WTC11 (cell line): Measurements from ENCODE around the gene EXTL1. TPM values are rescaled to one million over a fixed set of nuclear protein-coding genes. Genes with fewer than 3 reads are reported as not detected.
A peak's percentile ranks its signal among the peaks of the same experiment; 100 is the strongest.

Experiments used
- ATAC-seq: fragments of 200-7000 bp; cut with Tn5 transposase; 2 replicates; pipeline ENCODE4 v1.10.0; 2021; ENCODE audit warnings: mild to moderate bottlenecking, moderate library complexity
- CTCF ChIA-PET: fragments of 300-600 bp; sonication (Branson Sonifier 250); formaldehyde crosslinking; loops from one replicate; lab custom pipeline; 2021; ENCODE audit warnings: antibody characterized with exemption; lab: Charles Lee
- POLR2A ChIA-PET: fragments of 350-600 bp; sonication (Branson Sonifier 250); formaldehyde crosslinking; loops from one replicate; lab custom pipeline; 2021; ENCODE audit warnings: antibody characterized with exemption; lab: Charles Lee
- DNase-seq: peaks from one replicate; pipeline ENCODE4 v3.0.0; 2021; ENCODE audit warnings: low spot score
- H3K27ac Mint-ChIP-seq: 2 replicates; pipeline ENCODE4 v1.8.0; 2021; ENCODE audit warnings: mixed read lengths
- H3K27me3 Mint-ChIP-seq: 2 replicates; pipeline ENCODE4 v1.8.0; 2021; ENCODE audit warnings: low read depth, mild to moderate bottlenecking, moderate library complexity, mixed read lengths
- H3K36me3 Mint-ChIP-seq: 2 replicates; pipeline ENCODE4 v1.8.0; 2021; ENCODE audit warnings: mixed read lengths
- H3K4me1 Mint-ChIP-seq: 2 replicates; pipeline ENCODE4 v1.8.0; 2022; ENCODE audit warnings: mixed read lengths
- H3K4me3 Mint-ChIP-seq: 2 replicates; pipeline ENCODE4 v1.8.0; 2021; ENCODE audit warnings: mild to moderate bottlenecking, moderate library complexity, mixed read lengths
- H3K9me3 Mint-ChIP-seq: 2 replicates; pipeline ENCODE4 v1.8.0; 2021; ENCODE audit warnings: mixed read lengths
- AFF4 ChIP-seq: sonication (generic); formaldehyde crosslinking; IDR thresholded peaks from 2 replicates; pipeline ENCODE4 v1.8.1; 2023; ENCODE audit warnings: mild to moderate bottlenecking, missing genetic modification reagents, borderline replicate concordance
- ATF3 ChIP-seq: sonication (generic); formaldehyde crosslinking; conservative IDR thresholded peaks from 2 replicates; pipeline ENCODE4 v1.8.1; 2022; ENCODE audit warnings: mild to moderate bottlenecking, missing genetic modification reagents
- EMX1 ChIP-seq: fragments of 250-450 bp; sonication (Bioruptor Pico); IDR thresholded peaks from 2 replicates; pipeline ENCODE4 v1.8.0; 2021; ENCODE audit warnings: mild to moderate bottlenecking
- FOXK1 ChIP-seq: sonication (generic); formaldehyde crosslinking; IDR thresholded peaks from 2 replicates; pipeline ENCODE4 v1.8.0; 2022; ENCODE audit warnings: mild to moderate bottlenecking, moderate library complexity, missing genetic modification reagents
- FOXP4 ChIP-seq: sonication (generic); formaldehyde crosslinking; IDR thresholded peaks from 2 replicates; pipeline ENCODE4 v1.8.0; 2022; ENCODE audit warnings: mild to moderate bottlenecking, missing genetic modification reagents
- MAX ChIP-seq: sonication (generic); formaldehyde crosslinking; IDR thresholded peaks from 2 replicates; pipeline ENCODE4 v1.8.0; 2022; ENCODE audit warnings: mild to moderate bottlenecking, missing genetic modification reagents
- MYBL2 ChIP-seq: sonication (generic); formaldehyde crosslinking; IDR thresholded peaks from 2 replicates; pipeline ENCODE4 v1.8.1; 2023; ENCODE audit warnings: mild to moderate bottlenecking, moderate library complexity, missing genetic modification reagents
- NR2C2 ChIP-seq: sonication (generic); formaldehyde crosslinking; IDR thresholded peaks from 2 replicates; pipeline ENCODE4 v1.8.0; 2022; ENCODE audit warnings: mild to moderate bottlenecking, missing genetic modification reagents
- PRDM15 ChIP-seq: sonication (generic); formaldehyde crosslinking; IDR thresholded peaks from 2 replicates; pipeline ENCODE4 v1.8.0; 2022; ENCODE audit warnings: missing genetic modification reagents
- SOX15 ChIP-seq: fragments of 250-450 bp; sonication (Bioruptor Pico); IDR thresholded peaks from 2 replicates; pipeline ENCODE4 v1.9.0; 2021; ENCODE audit warnings: mild to moderate bottlenecking
- ZMAT4 ChIP-seq: fragments of 250-450 bp; sonication (Bioruptor Pico); IDR thresholded peaks from 2 replicates; pipeline ENCODE4 v1.9.0; 2021; ENCODE audit warnings: mild to moderate bottlenecking
- ZNF121 ChIP-seq: sonication (generic); formaldehyde crosslinking; IDR thresholded peaks from 2 replicates; pipeline ENCODE4 v1.8.0; 2023; ENCODE audit warnings: missing genetic modification reagents
- ZNF232 ChIP-seq: sonication (generic); formaldehyde crosslinking; IDR thresholded peaks from 2 replicates; pipeline ENCODE4 v1.8.0; 2022; ENCODE audit warnings: mild to moderate bottlenecking, missing genetic modification reagents
- ZNF423 ChIP-seq: fragments of 250-450 bp; sonication (Bioruptor Pico); IDR thresholded peaks from 2 replicates; pipeline ENCODE4 v2.1.2; 2022; ENCODE audit warnings: mild to moderate bottlenecking, moderate library complexity
- total RNA-seq: library from RNA; stranded (reverse); gene quantifications from 3 replicates; pipeline ENCODE4 v1.2.3, GENCODE V29; 2021
- TF ChIP-seq, protein P1 (sequence below): sonication (generic); formaldehyde crosslinking; IDR thresholded peaks from 2 replicates; pipeline ENCODE4 v1.8.1; 2022; ENCODE audit warnings: mild to moderate bottlenecking, missing genetic modification reagents, moderate library complexity, borderline replicate concordance
- TF ChIP-seq, protein P2 (sequence below): fragments of 250-450 bp; sonication (Bioruptor Pico); IDR thresholded peaks from 2 replicates; pipeline ENCODE4 v1.9.0; 2021; ENCODE audit warnings: moderate library complexity, mild to moderate bottlenecking, inconsistent platforms, borderline replicate concordance
- TF ChIP-seq, protein P3 (sequence below): fragments of 250-450 bp; sonication (Bioruptor Pico); IDR thresholded peaks from 2 replicates; pipeline ENCODE4 v1.8.0; 2021; ENCODE audit warnings: mild to moderate bottlenecking

The EXTL1 gene
- total RNA-seq, 1 experiment from 2014 or later, result 2.1 TPM

- no peak for TF ChIP-seq NR2C2
- TF ChIP-seq MYBL2 (CRISPR knock-in tag), result no peak
- no peak for TF ChIP-seq FOXK1 (CRISPR knock-in tag)
- no peak for TF ChIP-seq PRDM15
- TF ChIP-seq EMX1, result no peak
- TF ChIP-seq, protein P1, sequence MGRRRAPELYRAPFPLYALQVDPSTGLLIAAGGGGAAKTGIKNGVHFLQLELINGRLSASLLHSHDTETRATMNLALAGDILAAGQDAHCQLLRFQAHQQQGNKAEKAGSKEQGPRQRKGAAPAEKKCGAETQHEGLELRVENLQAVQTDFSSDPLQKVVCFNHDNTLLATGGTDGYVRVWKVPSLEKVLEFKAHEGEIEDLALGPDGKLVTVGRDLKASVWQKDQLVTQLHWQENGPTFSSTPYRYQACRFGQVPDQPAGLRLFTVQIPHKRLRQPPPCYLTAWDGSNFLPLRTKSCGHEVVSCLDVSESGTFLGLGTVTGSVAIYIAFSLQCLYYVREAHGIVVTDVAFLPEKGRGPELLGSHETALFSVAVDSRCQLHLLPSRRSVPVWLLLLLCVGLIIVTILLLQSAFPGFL (CRISPR knock-in tag), result no peak
- no peak for TF ChIP-seq SOX15 (CRISPR knock-in tag)
- no peak for TF ChIP-seq ZMAT4 (CRISPR knock-in tag)
- TF ChIP-seq, protein P2, sequence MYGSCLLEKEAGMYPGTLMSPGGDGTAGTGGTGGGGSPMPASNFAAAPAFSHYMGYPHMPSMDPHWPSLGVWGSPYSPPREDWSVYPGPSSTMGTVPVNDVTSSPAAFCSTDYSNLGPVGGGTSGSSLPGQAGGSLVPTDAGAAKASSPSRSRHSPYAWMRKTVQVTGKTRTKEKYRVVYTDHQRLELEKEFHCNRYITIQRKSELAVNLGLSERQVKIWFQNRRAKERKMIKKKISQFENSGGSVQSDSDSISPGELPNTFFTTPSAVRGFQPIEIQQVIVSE (CRISPR knock-in tag), result no peak
- TF ChIP-seq ZNF232 (CRISPR knock-in tag), result no peak
- no peak for TF ChIP-seq ZNF121 (CRISPR knock-in tag)
- TF ChIP-seq, protein P3, sequence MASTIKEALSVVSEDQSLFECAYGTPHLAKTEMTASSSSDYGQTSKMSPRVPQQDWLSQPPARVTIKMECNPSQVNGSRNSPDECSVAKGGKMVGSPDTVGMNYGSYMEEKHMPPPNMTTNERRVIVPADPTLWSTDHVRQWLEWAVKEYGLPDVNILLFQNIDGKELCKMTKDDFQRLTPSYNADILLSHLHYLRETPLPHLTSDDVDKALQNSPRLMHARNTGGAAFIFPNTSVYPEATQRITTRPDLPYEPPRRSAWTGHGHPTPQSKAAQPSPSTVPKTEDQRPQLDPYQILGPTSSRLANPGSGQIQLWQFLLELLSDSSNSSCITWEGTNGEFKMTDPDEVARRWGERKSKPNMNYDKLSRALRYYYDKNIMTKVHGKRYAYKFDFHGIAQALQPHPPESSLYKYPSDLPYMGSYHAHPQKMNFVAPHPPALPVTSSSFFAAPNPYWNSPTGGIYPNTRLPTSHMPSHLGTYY (CRISPR knock-in tag), result no peak
- no peak for TF ChIP-seq ATF3 (CRISPR knock-in tag)
- no peak for TF ChIP-seq MAX
- H3K27me3 Mint-ChIP-seq, result peaks cover 80% of the 10 kb centered on the region
- ChIA-PET POLR2A (interaction anchor here (0.9 kb wide), 1 partner anchor 10 kb away, joined by 4 read pairs; no protein-coding TSS in a partner anchor), CTCF (interaction anchor here (1.0 to 3.7 kb wide), 5 partner anchors 9 to 101 kb away, joined by 3 to 55 read pairs (median 7); partner anchors contain the start of gene PAFAH2)
- no peaks in the 10 kb centered on the region for H3K9me3 Mint-ChIP-seq
- ATAC-seq (no peak), DNase-seq (no peak)
- H3K36me3 Mint-ChIP-seq, result no peaks in the 10 kb centered on the region
- peaks cover 3% of the 10 kb centered on the region for H3K4me1 Mint-ChIP-seq
- H3K4me3 Mint-ChIP-seq, result no peak overlapping the region
- H3K27ac Mint-ChIP-seq, result no peak overlapping the region
Measured at GRCh38 chr1:26044414-26044813, 22.8 kb downstream of the EXTL1 start.

GRCh38 chr1:26044971-26045721 is 23.6 kb downstream of the EXTL1 start:
- peak; percentile 42 for DNase-seq
- ATAC-seq, result peak; percentile 38
- CTCF ChIA-PET, result interaction anchor here (0.7 to 3.7 kb wide), 7 partner anchors 9 to 277 kb away, joined by 3 to 55 read pairs (median 3); partner anchors contain the start of genes PAFAH2 and ZNF593
- Mint-ChIP-seq H3K27ac (no peak overlapping the region), H3K4me1 (peaks cover 3% of the 10 kb centered on the region), H3K36me3 (no peaks in the 10 kb centered on the region), H3K27me3 (peaks cover 87% of the 10 kb centered on the region), H3K9me3 (no peaks in the 10 kb centered on the region), H3K4me3 (peak overlapping the region; percentile 46)
- POLR2A ChIA-PET, result interaction anchor here (0.9 kb wide), 1 partner anchor 11 kb away, joined by 4 read pairs; no protein-coding TSS in a partner anchor
- TF ChIP-seq ZNF121 (CRISPR knock-in tag) (no peak), ZNF423 (CRISPR knock-in tag) (no peak), AFF4 (CRISPR knock-in tag) (no peak), FOXP4 (CRISPR knock-in tag) (no peak)
